Liver (tissue), 9 donors: ENCODE measurements around the gene SLC7A14. TPM values are rescaled to one million over a fixed set of nuclear protein-coding genes. Genes with fewer than 3 reads are reported as not detected.

Source experiments
- DNase-seq: peaks from one replicate; pipeline ENCODE4 v3.0.0-alpha.2; 2017; ENCODE audit warnings: low spot score
- H3K27ac ChIP-seq, 2 donors: one replicate each; pipeline ENCODE4 v1.7.0; 2013; ENCODE audit warnings: inconsistent platforms in 2 of 2, low read length in 2 of 2, control low read depth in 1 of 2, low read depth in 1 of 2, mild to moderate bottlenecking in 1 of 2
- H3K27me3 ChIP-seq, 4 donors: one replicate each; pipeline versions ENCODE4 v1.6.1 to v1.7.0; 2013; ENCODE audit warnings: low read length in 3 of 4, inconsistent platforms in 1 of 4, mild to moderate bottlenecking in 1 of 4, moderate library complexity in 1 of 4; ENCODE audit not compliant: control insufficient read depth in 4 of 4, insufficient read depth in 4 of 4
- H3K36me3 ChIP-seq, 4 donors: one replicate each; pipeline versions ENCODE4 v1.6.1 to v1.7.0; 2013; ENCODE audit warnings: low read length in 3 of 4, mild to moderate bottlenecking in 3 of 4, low read depth in 1 of 4, moderate library complexity in 1 of 4; ENCODE audit not compliant: control insufficient read depth in 4 of 4, insufficient read depth in 3 of 4
- H3K4me1 ChIP-seq, 4 donors: one replicate each; pipeline versions ENCODE4 v1.6.1 to v1.7.0; 2013; ENCODE audit warnings: low read length in 3 of 4, mild to moderate bottlenecking in 3 of 4, moderate library complexity in 1 of 4; ENCODE audit not compliant: control insufficient read depth in 4 of 4, insufficient read depth in 4 of 4
- H3K4me3 ChIP-seq, 3 donors: one replicate each; pipeline versions ENCODE4 v1.6.1 to v1.7.0; 2013; ENCODE audit warnings: low read length in 3 of 3, control low read depth in 1 of 3, low read depth in 1 of 3, mild to moderate bottlenecking in 1 of 3
- H3K9ac ChIP-seq, 2 donors: one replicate each; pipeline ENCODE4 v1.7.0; 2013; ENCODE audit warnings: low read length in 2 of 2, mild to moderate bottlenecking in 2 of 2, moderate library complexity in 2 of 2, control low read depth in 1 of 2, low read depth in 1 of 2
- H3K9me3 ChIP-seq, 4 donors: one replicate each; pipeline versions ENCODE4 v1.6.1 to v1.7.0; 2013; ENCODE audit warnings: low read length in 3 of 4; ENCODE audit not compliant: control insufficient read depth in 4 of 4
- ATF3 ChIP-seq: IDR thresholded peaks from 2 replicates; pipeline ENCODE4 v1.6.1; 2016; ENCODE audit warnings: antibody characterized with exemption
- CTCF ChIP-seq: fragments of 150-350 bp; IDR thresholded peaks from 2 replicates; pipeline ENCODE4 v1.5.1; 2017; ENCODE audit warnings: improper control_type of control experiment, low read depth, low read length; ENCODE audit not compliant: missing input control
- EGR1 ChIP-seq, 2 donors: IDR thresholded peaks; 2 replicates each; pipeline ENCODE4 v1.6.1; 2016 to 2018; ENCODE audit warnings: antibody characterized with exemption in 2 of 2, low read depth in 2 of 2
- FOXA1 ChIP-seq: IDR thresholded peaks from 2 replicates; pipeline ENCODE4 v1.6.1; 2016; ENCODE audit warnings: antibody characterized with exemption
- FOXA2 ChIP-seq: IDR thresholded peaks from 2 replicates; pipeline ENCODE4 v1.6.1; 2016; ENCODE audit warnings: antibody characterized with exemption
- GABPA ChIP-seq, 2 donors: IDR thresholded peaks in 1 of 2; conservative IDR thresholded peaks in 1 of 2; 2 replicates each; pipeline ENCODE4 v1.6.1; 2016; ENCODE audit warnings: antibody characterized with exemption in 2 of 2, mild to moderate bottlenecking in 1 of 2, moderate library complexity in 1 of 2
- HNF4A ChIP-seq, 2 donors: conservative IDR thresholded peaks; 2 replicates each; pipeline ENCODE4 v1.6.1; 2016; ENCODE audit warnings: antibody characterized with exemption in 2 of 2, mild to moderate bottlenecking in 2 of 2
- HNF4G ChIP-seq: IDR thresholded peaks from 2 replicates; pipeline ENCODE4 v1.6.1; 2016; ENCODE audit warnings: antibody characterized with exemption
- JUND ChIP-seq, 2 donors: IDR thresholded peaks; 2 replicates each; pipeline ENCODE4 v1.6.1; 2016; ENCODE audit warnings: antibody characterized with exemption in 2 of 2
- MAX ChIP-seq: IDR thresholded peaks from 2 replicates; pipeline ENCODE4 v1.6.1; 2016; ENCODE audit warnings: antibody characterized with exemption
- NR2F2 ChIP-seq: IDR thresholded peaks from 2 replicates; pipeline ENCODE4 v1.6.1; 2016; ENCODE audit warnings: antibody characterized with exemption
- RAD21 ChIP-seq, 2 donors: IDR thresholded peaks; 2 replicates each; pipeline ENCODE4 v1.6.1; 2016; ENCODE audit warnings: antibody characterized with exemption in 2 of 2, mild to moderate bottlenecking in 2 of 2
- REST ChIP-seq: IDR thresholded peaks from 2 replicates; pipeline ENCODE4 v1.6.1; 2016; ENCODE audit warnings: antibody characterized with exemption, mild to moderate bottlenecking
- RXRA ChIP-seq, 2 donors: IDR thresholded peaks; 2 replicates each; pipeline ENCODE4 v1.6.1; 2017 to 2018; ENCODE audit warnings: antibody characterized with exemption in 2 of 2, mild to moderate bottlenecking in 1 of 2
- TAF1 ChIP-seq: conservative IDR thresholded peaks from 2 replicates; pipeline ENCODE4 v1.6.1; 2016; ENCODE audit warnings: antibody characterized with exemption, mild to moderate bottlenecking
- YY1 ChIP-seq: IDR thresholded peaks from 2 replicates; pipeline ENCODE4 v1.6.1; 2016; ENCODE audit warnings: antibody characterized with exemption, mild to moderate bottlenecking
- ZBTB33 ChIP-seq: IDR thresholded peaks from 2 replicates; pipeline ENCODE4 v1.6.1; 2016; ENCODE audit warnings: antibody characterized with exemption
- WGBS: extraction: QIAGEN DNeasy Blood & Tissue Kit; methylation state at CpG from one replicate; pipeline ENCODE4 v1.1.7; 2013; 5-methylcytosine and 5-hydroxymethylcytosine counted together
- polyA plus RNA-seq, 2 donors: library from polyadenylated mRNA; stranded (reverse) in 1 of 2; unstranded in 1 of 2; fragments of 200-250 nt in 1 of 2; fragments of >200 nt in 1 of 2; fragmentation: Nextera tagmentation in 1 of 2; extraction: Ambion mirVana in 1 of 2; gene quantifications; one replicate each; pipeline versions ENCODE4 v1.2.1 to v1.2.3, GENCODE V29; 2013 to 2015
- total RNA-seq, 2 donors: library from RNA; depleted of rRNA; stranded (reverse); fragments of >200 nt; gene quantifications; one replicate each; pipeline ENCODE4 v1.2.3, GENCODE V29; 2014
- donor health status: healthy.
- donor health status: healthy.
- donor health status: healthy.
- donor health status: healthy.
- donor health status: healthy.

The SLC7A14 gene
- total and polyA plus RNA-seq, 4 donors, result under 0.01 to 0.01 (median under 0.01) TPM; not detected in 1

- no peak overlapping the region for H3K9ac ChIP-seq
- no peak overlapping the region for H3K27ac ChIP-seq
- no peaks in the 10 kb centered on the region for H3K9me3 ChIP-seq
- H3K4me1 ChIP-seq, result peaks cover 0 to 5% (median 0%) of the 10 kb centered on the region in 4 donors
- no peaks in the 10 kb centered on the region for H3K27me3 ChIP-seq
- TF ChIP-seq MAX (no peak), ATF3 (no peak), EGR1 (IDR thresholded peaks at IDR 0.05; ENCODE audit: low read depth in 2 of 2) (no peak), FOXA2 (no peak), NR2F2 (no peak), YY1 (no peak), HNF4A (conservative IDR thresholded peaks at IDR 0.05) (no peak), REST (no peak), HNF4G (no peak), TAF1 (no peak), CTCF (no peak), RXRA (IDR thresholded peaks at IDR 0.05) (no peak), GABPA (IDR thresholded peaks at IDR 0.05 in 1 of 2, conservative IDR thresholded peaks at IDR 0.05 in 1 of 2) (no peak), ZBTB33 (no peak), RAD21 (IDR thresholded peaks at IDR 0.05) (no peak), FOXA1 (no peak), JUND (IDR thresholded peaks at IDR 0.05) (no peak)
- WGBS, result 80% methylated on average over 11 of the region's 11 CpGs
- no peak for DNase-seq
- H3K4me3 ChIP-seq, result no peak overlapping the region
- no peaks in the 10 kb centered on the region for H3K36me3 ChIP-seq
Observed at GRCh38 chr3:170425491-170426239, 160.2 kb downstream of the SLC7A14 start.
